ENCODE results near the gene MAP4K5.

The MAP4K5 gene

GRCh38 chr14:50488521-50488920 lies 43.8 kb downstream of the MAP4K5 start:
- H3K9me3 ChIP-seq (ENCODE audit: low read length) = peaks cover 10% of the 10 kb centered on the region
- H2AFZ ChIP-seq (ENCODE audit: low read depth, low read length) = no peak overlapping the region
- H3K27me3 ChIP-seq (ENCODE audit: insufficient read depth, low read length) = no peaks in the 10 kb centered on the region
- no peaks in the 10 kb centered on the region for H3K4me1 ChIP-seq (ENCODE audit: insufficient read depth, low read length)
- H3K36me3 ChIP-seq (ENCODE audit: insufficient read depth, low read length) = peaks cover 43% of the 10 kb centered on the region
- no peak overlapping the region for H3K4me3 ChIP-seq (ENCODE audit: low read length)

- no peak overlapping the region for H3K4me3 ChIP-seq (ENCODE audit: low read length)
- no peaks in the 10 kb centered on the region for H3K4me1 ChIP-seq (ENCODE audit: insufficient read depth, low read length)
- H3K9me3 ChIP-seq (ENCODE audit: low read length) = peaks cover 23% of the 10 kb centered on the region
- peaks cover 60% of the 10 kb centered on the region for H3K36me3 ChIP-seq (ENCODE audit: insufficient read depth, low read length)
- no peaks in the 10 kb centered on the region for H3K27me3 ChIP-seq (ENCODE audit: insufficient read depth, low read length)
- H2AFZ ChIP-seq (ENCODE audit: low read depth, low read length) = no peak overlapping the region
Measured at GRCh38 chr14:50479041-50479440, 53.3 kb downstream of the MAP4K5 start.

- peaks cover 64% of the 10 kb centered on the region for H3K36me3 ChIP-seq (ENCODE audit: insufficient read depth, low read length)
- H2AFZ ChIP-seq (ENCODE audit: low read depth, low read length) = no peak overlapping the region
- H3K4me3 ChIP-seq (ENCODE audit: low read length) = no peak overlapping the region
- H3K27me3 ChIP-seq (ENCODE audit: insufficient read depth, low read length) = no peaks in the 10 kb centered on the region
- no peaks in the 10 kb centered on the region for H3K4me1 ChIP-seq (ENCODE audit: insufficient read depth, low read length)
- peaks cover 24% of the 10 kb centered on the region for H3K9me3 ChIP-seq (ENCODE audit: low read length)
Measured at GRCh38 chr14:50477760-50478159, 54.6 kb downstream of the MAP4K5 start.

- Histone ChIP-seq H3K4me1 (ENCODE audit: insufficient read depth, low read length) (no peaks in the 10 kb centered on the region), H3K9me3 (ENCODE audit: low read length) (peaks cover 37% of the 10 kb centered on the region), H3K36me3 (ENCODE audit: insufficient read depth, low read length) (peaks cover 71% of the 10 kb centered on the region), H3K4me3 (ENCODE audit: low read length) (no peak overlapping the region), H3K27me3 (ENCODE audit: insufficient read depth, low read length) (no peaks in the 10 kb centered on the region), H2AFZ (ENCODE audit: low read depth, low read length) (no peak overlapping the region)
Measured at GRCh38 chr14:50476134-50476533, 56.2 kb downstream of the MAP4K5 start.

GRCh38 chr14:50475460-50475859 lies 56.9 kb downstream of the MAP4K5 start:
- Histone ChIP-seq H3K4me3 (ENCODE audit: low read length) (no peak overlapping the region), H2AFZ (ENCODE audit: low read depth, low read length) (no peak overlapping the region), H3K4me1 (ENCODE audit: insufficient read depth, low read length) (no peaks in the 10 kb centered on the region), H3K27me3 (ENCODE audit: insufficient read depth, low read length) (no peaks in the 10 kb centered on the region), H3K9me3 (ENCODE audit: low read length) (peaks cover 39% of the 10 kb centered on the region), H3K36me3 (ENCODE audit: insufficient read depth, low read length) (peaks cover 72% of the 10 kb centered on the region)

- Histone ChIP-seq H3K4me1 (ENCODE audit: insufficient read depth, low read length) (no peaks in the 10 kb centered on the region), H3K36me3 (ENCODE audit: insufficient read depth, low read length) (peaks cover 89% of the 10 kb centered on the region), H2AFZ (ENCODE audit: low read depth, low read length) (no peak overlapping the region), H3K9me3 (ENCODE audit: low read length) (peaks cover 46% of the 10 kb centered on the region), H3K27me3 (ENCODE audit: insufficient read depth, low read length) (no peaks in the 10 kb centered on the region), H3K4me3 (ENCODE audit: low read length) (no peak overlapping the region)
Measured at GRCh38 chr14:50471838-50472465, 60.4 kb downstream of the MAP4K5 start.

- Histone ChIP-seq H3K36me3 (ENCODE audit: insufficient read depth, low read length) (peaks cover 93% of the 10 kb centered on the region), H3K9me3 (ENCODE audit: low read length) (peaks cover 47% of the 10 kb centered on the region), H2AFZ (ENCODE audit: low read depth, low read length) (no peak overlapping the region), H3K4me3 (ENCODE audit: low read length) (no peak overlapping the region), H3K4me1 (ENCODE audit: insufficient read depth, low read length) (no peaks in the 10 kb centered on the region), H3K27me3 (ENCODE audit: insufficient read depth, low read length) (no peaks in the 10 kb centered on the region)
Measured at GRCh38 chr14:50469982-50470381, 62.4 kb downstream of the MAP4K5 start.

- Histone ChIP-seq H3K9me3 (ENCODE audit: low read length) (peaks cover 19% of the 10 kb centered on the region), H2AFZ (ENCODE audit: low read depth, low read length) (no peak overlapping the region), H3K4me3 (ENCODE audit: low read length) (no peak overlapping the region), H3K4me1 (ENCODE audit: insufficient read depth, low read length) (no peaks in the 10 kb centered on the region), H3K36me3 (ENCODE audit: insufficient read depth, low read length) (peaks cover 86% of the 10 kb centered on the region), H3K27me3 (ENCODE audit: insufficient read depth, low read length) (no peaks in the 10 kb centered on the region)
Measured at GRCh38 chr14:50462111-50462510, 70.3 kb downstream of the MAP4K5 start.

GRCh38 chr14:50453869-50454268 lies 78.5 kb downstream of the MAP4K5 start:
- no peaks in the 10 kb centered on the region for H3K27me3 ChIP-seq (ENCODE audit: insufficient read depth, low read length)
- no peak overlapping the region for H2AFZ ChIP-seq (ENCODE audit: low read depth, low read length)
- H3K9me3 ChIP-seq (ENCODE audit: low read length) = peaks cover 21% of the 10 kb centered on the region
- H3K4me1 ChIP-seq (ENCODE audit: insufficient read depth, low read length) = no peaks in the 10 kb centered on the region
- no peak overlapping the region for H3K4me3 ChIP-seq (ENCODE audit: low read length)
- peaks cover 89% of the 10 kb centered on the region for H3K36me3 ChIP-seq (ENCODE audit: insufficient read depth, low read length)

- H3K27me3 ChIP-seq (ENCODE audit: insufficient read depth, low read length) = no peaks in the 10 kb centered on the region
- no peak overlapping the region for H3K4me3 ChIP-seq (ENCODE audit: low read length)
- H3K9me3 ChIP-seq (ENCODE audit: low read length) = peaks cover 21% of the 10 kb centered on the region
- no peaks in the 10 kb centered on the region for H3K4me1 ChIP-seq (ENCODE audit: insufficient read depth, low read length)
- no peak overlapping the region for H2AFZ ChIP-seq (ENCODE audit: low read depth, low read length)
- peaks cover 88% of the 10 kb centered on the region for H3K36me3 ChIP-seq (ENCODE audit: insufficient read depth, low read length)
Measured at GRCh38 chr14:50452979-50453705, 79.2 kb downstream of the MAP4K5 start.

GRCh38 chr14:50452296-50452695 lies 80.1 kb downstream of the MAP4K5 start:
- Histone ChIP-seq H3K36me3 (ENCODE audit: insufficient read depth, low read length) (peaks cover 83% of the 10 kb centered on the region), H3K4me3 (ENCODE audit: low read length) (no peak overlapping the region), H3K27me3 (ENCODE audit: insufficient read depth, low read length) (no peaks in the 10 kb centered on the region), H3K9me3 (ENCODE audit: low read length) (peaks cover 20% of the 10 kb centered on the region), H3K4me1 (ENCODE audit: insufficient read depth, low read length) (no peaks in the 10 kb centered on the region), H2AFZ (ENCODE audit: low read depth, low read length) (no peak overlapping the region)

GRCh38 chr14:50451854-50452253 lies 80.5 kb downstream of the MAP4K5 start:
- Histone ChIP-seq H3K27me3 (ENCODE audit: insufficient read depth, low read length) (no peaks in the 10 kb centered on the region), H3K4me3 (ENCODE audit: low read length) (no peak overlapping the region), H3K36me3 (ENCODE audit: insufficient read depth, low read length) (peaks cover 83% of the 10 kb centered on the region), H3K9me3 (ENCODE audit: low read length) (peaks cover 17% of the 10 kb centered on the region), H3K4me1 (ENCODE audit: insufficient read depth, low read length) (no peaks in the 10 kb centered on the region), H2AFZ (ENCODE audit: low read depth, low read length) (no peak overlapping the region)

- no peak overlapping the region for H3K4me3 ChIP-seq (ENCODE audit: low read length)
- H3K36me3 ChIP-seq (ENCODE audit: insufficient read depth, low read length) = peaks cover 81% of the 10 kb centered on the region
- H3K27me3 ChIP-seq (ENCODE audit: insufficient read depth, low read length) = no peaks in the 10 kb centered on the region
- no peak overlapping the region for H2AFZ ChIP-seq (ENCODE audit: low read depth, low read length)
- peaks cover 7% of the 10 kb centered on the region for H3K9me3 ChIP-seq (ENCODE audit: low read length)
- no peaks in the 10 kb centered on the region for H3K4me1 ChIP-seq (ENCODE audit: insufficient read depth, low read length)
Measured at GRCh38 chr14:50447461-50447860, 84.9 kb downstream of the MAP4K5 start.

Measured in neuron (in vitro differentiated cells).